Fibroblast of peridontal ligament (primary cell): Measurements from ENCODE around the gene FAAP20.

Experiments used
- DNase-seq: peaks from one replicate; pipeline ENCODE4 v3.0.0-alpha.2; 2010; ENCODE audit errors: extremely low read depth

Gene FAAP20

DNA sequence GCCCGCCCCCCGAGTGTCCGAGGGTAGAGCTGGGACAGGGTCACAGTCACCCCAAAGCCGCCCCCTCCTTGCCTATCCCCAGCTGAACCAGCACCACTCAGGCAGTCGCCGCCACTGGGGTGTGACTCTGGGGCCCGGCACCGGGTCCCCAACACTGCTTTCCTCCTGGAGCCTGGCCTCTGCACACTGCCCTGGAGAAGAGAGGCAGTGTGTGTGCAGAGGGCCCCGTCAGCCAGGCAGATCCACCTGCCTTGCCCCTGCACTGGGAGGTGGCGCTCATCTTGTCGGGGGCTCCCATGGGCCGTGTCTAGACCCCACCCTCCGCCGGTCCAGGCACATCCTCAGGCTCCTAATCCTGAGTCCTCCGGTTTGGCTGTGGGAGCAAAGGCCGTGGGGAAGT, 15.7 kb downstream of the FAAP20 start:
- no peak for DNase-seq

DNA sequence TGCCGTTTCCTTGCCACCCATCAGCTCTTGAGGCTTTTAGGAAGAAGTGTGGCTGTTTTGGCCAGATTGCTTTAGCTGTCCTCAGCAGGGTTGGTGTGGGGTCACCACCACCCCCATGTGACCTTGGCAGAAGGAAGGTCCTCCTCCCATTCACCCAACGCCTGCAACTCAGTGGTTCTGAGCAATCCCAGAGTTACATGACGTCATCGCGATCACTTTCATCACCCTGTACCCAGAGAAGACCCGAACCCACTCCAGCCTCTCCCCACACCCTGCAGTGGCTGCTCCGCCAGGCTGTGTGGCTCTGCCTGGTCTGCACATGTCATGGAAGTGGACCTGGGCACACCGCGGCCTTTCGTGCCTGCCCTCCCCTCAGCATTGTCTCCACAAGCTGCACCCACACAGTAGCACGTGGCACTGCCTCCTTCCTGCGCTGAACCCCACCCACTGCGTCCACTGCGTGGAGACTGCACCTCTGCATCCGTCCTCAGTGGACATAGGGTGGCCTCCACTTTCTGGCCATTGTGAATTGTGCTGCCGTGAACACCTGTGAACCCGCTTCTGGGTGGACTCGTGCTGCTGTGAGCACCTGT, 16.5 kb downstream of the FAAP20 start:
- DNase-seq = no peak

DNA sequence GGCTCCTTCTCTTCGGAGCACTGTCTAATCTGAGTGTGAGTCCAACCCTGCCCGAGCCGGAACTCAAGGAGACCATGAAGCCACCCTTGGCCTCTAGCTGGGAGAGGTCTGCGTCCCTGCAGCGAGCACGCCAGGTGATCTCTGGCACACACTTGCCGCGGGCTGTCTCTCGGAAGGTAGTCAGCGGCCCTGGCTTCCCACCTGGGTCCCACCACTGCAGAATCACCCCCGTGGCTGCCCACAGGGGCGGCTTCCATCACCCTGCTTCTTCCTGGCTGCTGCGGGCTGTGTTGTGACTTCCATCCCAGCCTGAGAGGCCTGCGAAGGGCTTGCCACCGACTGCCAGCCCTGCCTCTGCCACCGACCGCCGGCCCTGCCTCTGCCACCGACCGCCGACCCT, 17.0 kb downstream of the FAAP20 start:
- DNase-seq = no peak

DNA sequence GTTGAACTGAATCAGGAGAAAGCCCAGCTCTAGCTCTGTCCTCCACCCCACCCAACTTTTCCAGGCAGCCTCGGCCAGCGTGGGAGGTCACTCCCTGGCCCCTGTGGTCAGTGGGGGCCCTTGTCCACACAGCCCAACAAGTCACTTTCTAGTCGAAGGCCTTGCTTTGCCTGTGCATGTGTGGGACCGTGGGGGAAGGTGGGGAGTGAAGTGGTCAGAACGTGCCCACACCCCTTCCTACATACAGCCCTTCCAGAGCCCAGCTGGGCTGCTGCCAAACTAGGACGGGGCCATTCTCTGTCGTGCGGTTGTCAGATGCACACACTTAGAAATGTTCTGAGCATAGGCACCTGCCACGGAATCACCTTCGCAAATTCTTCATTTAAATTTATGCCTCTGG, 18.0 kb downstream of the FAAP20 start:
- DNase-seq = no peak

DNA sequence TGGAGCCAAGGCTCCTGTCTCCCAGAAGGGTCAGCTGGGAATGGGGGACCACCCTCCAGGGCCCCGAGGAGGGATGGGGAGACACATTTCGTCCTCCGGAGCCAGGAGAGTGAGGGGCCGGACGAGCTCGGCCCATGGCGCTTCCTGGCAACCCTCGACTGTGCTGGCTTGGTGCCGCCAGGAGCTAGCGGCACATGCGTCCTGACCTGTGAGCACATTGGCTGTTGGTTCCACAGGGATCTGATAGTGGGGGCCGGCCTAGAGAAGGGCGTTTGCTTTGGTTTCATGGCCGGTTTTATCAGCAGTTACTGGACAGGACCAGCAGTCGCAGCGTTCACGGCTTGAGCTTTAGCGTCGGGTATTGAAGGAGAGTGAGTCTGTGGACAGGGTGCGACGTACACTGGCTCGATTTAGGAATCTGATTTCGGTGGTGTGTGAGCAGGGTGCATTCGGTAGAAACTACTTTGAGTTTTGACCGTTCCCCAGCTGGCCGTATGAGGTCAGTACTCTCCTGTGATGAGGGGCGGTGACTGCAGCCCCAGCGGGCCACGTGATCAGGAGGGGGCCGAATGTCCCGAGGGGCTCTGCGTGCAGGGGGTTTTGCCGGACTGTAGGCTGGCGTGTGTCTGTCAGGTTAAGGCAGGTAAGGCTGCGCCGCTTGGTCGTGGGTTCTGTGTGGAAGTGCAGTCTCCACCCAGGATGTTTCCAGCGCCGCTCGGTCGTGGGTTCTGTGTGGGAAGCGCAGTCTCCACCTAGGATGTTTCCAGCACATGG, 18.7 kb downstream of the FAAP20 start:
- DNase-seq = no peak

DNA sequence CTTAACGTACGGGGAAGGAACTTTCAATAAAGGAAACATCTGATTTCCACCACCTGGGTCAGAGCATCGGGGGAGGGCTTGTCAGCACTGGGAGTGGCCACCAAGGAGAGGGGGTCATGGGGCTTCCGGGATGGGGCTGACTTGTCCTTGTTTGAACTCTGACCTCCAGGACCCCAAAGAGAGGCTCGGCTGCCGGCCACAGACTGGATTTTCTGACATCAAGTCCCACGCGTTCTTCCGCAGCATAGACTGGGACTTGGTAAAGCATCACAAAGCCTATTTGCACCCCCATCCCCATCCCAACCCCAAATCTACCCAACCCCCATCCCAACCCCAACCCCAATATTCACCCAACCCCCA, 19.5 kb downstream of the FAAP20 start:
- no peak for DNase-seq

DNA sequence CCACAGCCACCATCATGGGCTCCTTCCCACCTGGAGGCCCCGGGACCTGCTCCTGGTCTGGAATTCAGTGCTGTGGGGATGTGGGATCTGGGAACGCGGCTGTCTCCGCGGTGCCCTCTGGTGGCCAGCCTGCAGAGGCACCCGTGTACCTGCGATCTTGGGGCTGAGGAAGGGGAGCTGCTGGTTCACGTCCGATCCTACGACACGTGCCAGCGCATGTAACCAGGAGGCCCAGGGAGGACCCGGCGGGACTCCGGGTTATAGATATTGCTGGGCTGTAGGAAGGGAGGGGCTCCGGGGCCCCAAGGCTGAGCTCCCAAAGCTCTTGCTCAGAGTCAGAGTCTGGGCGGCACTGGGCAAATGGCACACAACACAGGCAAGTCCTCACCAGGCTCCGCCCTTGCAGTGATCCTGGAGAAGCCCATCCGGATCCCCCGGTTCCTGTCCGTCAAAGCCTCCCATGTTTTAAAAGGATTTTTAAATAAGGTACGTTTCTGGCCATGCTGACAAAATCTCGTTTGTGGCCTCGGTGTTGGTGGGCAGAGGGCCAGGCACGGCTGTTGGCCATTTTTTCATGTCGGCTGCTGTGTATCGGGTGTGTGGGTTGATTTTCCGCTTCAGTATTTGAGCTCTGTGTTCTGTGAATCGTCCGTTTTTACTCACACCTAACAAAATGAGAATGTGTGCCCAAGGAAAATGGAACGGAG, 20.1 kb downstream of the FAAP20 start:
- DNase-seq = peak; percentile 52

DNA sequence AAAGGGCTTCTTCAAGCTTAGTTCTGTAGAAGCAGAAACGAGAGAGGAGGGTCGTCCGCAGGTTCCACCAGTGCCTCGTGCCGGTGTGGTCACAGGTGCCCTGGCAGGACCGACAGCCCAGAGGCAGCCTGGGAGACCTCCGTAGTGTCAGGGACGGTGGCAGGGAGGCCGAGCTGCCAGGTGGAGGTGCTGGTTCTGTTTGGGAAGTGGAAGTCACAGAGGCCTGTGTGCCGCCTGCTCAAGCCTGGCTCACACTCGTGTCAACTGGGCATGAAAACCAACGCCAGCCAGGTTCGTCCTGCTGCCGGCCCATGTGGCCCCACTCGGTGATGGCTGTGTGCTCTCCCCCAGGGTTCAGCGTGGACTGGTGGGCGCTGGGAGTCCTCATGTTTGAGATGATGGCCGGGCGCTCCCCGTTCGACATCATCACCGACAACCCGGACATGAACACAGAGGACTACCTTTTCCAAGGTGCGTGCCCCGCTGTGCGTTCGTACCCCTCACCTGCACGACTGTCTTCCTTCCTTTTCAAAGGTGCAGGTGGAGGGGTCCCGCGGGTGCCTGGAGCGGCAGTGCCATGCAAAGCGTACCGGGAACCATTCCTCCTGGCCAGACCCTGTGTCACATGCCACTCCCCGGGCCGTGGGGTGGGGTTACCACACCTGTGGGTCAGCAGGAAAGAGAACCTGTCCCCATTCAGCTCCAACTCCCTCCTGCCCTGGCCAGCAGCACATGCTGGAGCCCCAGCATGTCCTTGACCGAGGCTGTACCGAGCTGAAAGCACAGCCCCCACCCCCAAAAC, 20.8 kb downstream of the FAAP20 start:
- DNase-seq = no peak

DNA sequence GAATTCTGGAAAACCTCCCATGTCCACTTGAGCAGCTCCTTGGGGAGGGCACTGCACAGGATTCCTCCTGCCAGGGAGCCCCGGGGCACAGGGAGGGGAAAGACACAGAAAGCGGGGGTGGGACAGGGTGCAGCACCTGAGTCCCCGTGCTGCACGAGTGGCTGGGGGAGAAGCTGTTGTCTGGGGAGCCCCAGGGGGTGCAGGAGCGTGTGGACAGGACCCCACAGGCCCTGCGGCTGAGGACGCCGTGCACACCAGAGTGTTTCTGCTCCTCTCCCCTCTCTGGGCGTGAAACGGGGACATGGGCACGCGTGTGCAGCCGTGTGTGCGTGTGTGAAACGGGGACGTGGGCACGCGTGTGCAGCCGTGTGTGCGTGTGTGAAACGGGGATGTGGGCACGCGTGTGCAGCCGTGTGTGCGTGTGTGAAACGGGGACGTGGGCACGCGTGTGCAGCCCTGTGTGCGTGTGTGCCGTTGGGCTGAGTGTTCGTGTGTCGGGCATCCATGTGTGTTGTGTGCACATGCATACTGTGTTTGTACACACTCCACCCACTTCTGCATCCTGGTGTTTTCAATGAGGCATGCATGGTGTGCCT, 21.9 kb downstream of the FAAP20 start:
- no peak for DNase-seq

DNA sequence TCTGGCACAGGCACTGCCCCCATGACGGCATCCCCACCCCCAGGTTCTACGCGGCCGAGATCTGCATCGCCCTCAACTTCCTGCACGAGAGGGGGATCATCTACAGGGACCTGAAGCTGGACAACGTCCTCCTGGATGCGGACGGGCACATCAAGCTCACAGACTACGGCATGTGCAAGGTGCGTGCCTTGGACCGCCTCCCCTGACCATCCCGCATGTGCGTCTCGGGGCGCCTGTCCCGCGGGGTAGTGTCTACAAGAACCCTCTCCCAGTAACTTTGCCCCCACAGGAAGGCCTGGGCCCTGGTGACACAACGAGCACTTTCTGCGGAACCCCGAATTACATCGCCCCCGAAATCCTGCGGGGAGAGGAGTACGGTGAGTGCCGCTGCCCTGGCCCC, 22.6 kb downstream of the FAAP20 start:
- DNase-seq = no peak

DNA sequence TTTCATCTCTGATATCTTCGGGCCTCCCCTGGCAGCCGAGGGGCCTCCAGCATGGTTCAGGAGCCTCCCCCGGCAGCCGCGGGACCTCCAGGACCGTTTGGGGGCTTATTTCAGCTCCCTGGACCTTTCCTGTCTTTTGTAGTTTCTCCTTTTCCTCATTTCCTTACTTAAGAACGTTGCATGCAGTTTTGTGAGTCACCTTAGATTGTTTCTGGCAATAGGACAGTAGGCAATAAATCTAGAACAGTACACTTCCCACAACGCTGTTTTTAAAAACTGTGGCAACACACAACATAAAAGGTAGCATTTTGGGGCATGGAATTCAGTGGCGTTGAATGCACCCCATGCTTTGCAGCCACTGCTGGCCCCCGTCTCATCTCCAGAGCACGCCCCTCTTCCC, 24.4 kb downstream of the FAAP20 start:
- DNase-seq = no peak

DNA sequence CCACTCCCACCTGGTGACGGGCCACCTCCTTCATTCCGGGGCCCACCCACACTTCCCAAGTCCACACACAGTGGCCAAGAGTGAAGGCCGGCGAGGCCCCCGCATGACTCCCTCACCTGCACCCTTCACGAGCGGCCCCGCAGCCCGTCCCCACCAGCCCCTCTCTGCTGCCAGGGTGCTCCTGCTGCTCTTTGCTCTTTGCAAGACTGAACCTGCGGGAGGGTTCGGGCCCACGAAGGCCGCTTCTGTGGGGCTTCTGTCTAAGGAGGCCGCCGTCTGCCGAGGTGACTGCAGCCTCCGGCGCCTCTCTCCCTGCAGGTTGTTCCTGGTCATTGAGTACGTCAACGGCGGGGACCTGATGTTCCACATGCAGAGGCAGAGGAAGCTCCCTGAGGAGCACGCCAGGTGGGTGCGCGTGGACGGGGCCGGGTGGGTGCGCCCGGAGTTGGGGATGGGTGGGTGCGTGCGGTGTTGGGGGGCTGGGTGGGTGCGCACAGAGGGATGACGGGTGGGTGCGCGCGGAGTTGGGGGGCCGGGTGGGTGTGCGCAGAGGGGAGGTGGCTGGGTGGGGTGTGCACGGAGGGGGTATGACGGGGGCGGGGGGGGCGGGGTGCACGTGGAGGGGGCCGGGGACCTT, 25.3 kb downstream of the FAAP20 start:
- no peak for DNase-seq

DNA sequence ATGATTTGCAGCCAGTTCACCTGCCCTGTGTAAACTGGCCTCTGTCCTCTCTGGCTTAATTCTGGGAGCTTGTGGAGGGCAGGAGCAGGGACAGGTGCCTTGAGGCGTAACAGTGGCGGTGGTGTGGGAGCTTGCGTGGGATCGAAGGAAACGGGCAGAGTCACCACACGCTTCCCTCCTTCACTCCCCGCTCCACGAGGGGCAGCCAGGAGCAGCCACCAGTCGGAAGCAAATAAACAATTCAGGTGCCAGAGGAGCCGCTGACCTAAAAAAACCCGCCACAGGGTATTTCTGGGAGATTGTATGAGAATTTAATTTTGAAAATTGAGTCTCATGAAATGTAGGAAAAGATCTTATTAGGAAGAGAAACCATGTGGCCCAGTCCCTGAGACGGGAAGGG, 26.0 kb downstream of the FAAP20 start:
- DNase-seq = no peak

DNA sequence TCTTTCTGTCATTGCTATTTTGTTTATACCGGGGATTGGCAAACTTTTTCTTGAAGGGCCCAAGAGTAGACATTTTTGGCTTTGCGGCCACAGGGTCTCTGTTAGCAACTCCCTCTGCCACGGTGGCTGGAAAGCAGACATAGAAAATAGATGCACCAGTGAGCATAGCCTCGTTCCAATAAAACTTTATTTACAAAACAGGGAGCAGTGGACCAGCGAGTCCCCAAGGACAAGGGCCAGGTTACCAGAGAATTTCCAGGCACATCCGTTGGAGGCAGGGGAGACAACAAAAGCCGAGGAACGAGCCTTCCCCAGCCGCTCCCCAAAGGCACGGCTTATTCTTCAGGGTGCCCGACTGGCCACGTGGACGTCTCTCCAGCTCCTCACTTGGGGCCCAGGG, 26.5 kb downstream of the FAAP20 start:
- no peak for DNase-seq

DNA sequence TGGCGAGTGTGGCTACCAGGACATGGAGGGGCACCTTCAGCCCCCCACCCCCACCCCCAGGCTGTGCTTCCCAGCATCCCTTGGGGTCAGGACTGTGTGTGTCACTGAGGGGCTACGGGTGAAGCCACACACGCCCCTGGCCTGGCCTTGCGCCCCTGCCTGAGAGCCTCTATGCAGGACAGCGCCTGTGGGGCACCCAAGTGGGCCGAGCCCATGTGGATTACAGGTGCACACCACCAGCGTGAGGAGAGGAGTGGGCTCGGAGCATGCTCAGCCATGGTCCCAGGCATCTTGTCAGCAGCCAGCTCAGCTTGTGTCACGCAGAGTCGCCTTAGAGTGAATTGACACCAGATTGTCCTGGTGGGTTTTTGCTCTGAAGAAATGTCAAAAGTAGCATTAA, 27.9 kb downstream of the FAAP20 start:
- no peak for DNase-seq

DNA sequence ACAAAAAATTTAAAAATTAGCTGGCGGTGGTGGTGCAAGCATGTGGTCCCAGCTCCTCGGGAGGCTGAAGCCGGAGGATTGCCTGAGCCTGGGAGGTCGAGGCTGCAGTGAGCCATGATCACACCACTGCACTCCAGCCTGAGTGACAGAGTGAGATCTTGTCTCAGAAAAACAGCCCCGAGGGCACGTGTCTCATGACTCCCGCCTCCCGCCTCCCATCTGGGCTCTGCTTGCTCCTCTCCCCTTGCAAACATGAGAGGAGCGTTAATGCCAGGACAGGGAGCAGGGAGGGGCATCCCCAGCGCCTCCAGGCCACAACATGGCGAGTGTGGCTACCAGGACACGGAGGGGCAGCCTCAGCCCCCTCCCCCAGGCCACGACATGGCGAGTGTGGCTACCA, 28.3 kb downstream of the FAAP20 start:
- DNase-seq = no peak

DNA sequence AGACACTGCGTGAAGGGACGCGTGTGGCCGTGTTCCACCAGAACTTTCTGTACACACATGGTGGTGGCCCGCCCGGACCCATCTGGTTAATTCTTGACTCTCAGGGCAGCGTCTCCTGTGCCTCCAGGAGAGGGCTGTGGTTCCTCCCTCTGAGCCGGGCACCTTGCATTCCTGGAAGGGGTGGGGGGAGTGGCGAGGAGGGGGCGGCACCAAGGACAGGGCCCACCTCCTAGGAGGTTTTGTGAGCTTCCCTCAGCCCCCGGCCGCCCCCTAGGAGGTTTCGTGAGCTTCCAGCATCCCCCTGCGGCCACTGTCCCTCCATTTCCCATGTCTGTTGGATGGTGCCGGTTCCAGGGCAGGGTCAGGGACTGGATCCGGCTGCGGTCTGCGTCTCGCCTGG, 28.9 kb downstream of the FAAP20 start:
- DNase-seq = no peak

DNA sequence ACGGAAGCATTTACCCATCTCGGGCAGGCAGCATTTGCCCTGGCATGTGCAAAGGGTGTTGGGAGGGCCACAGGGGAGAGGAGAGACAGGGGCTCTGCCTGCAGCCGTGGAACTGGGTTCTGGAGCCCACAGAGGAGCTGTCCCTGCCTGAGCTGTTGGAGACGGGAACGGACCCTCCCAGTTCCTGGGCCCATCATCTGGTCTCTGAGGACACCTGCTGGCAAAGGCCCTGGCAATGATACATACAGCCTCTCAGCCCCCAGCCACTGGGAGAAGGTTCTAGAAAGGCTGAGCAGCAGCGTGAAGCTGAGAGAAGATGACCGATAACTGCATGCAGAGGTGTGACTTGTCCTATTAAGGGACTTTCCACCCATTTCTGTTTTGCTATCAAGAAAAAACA, 31.4 kb downstream of the FAAP20 start:
- DNase-seq = no peak

DNA sequence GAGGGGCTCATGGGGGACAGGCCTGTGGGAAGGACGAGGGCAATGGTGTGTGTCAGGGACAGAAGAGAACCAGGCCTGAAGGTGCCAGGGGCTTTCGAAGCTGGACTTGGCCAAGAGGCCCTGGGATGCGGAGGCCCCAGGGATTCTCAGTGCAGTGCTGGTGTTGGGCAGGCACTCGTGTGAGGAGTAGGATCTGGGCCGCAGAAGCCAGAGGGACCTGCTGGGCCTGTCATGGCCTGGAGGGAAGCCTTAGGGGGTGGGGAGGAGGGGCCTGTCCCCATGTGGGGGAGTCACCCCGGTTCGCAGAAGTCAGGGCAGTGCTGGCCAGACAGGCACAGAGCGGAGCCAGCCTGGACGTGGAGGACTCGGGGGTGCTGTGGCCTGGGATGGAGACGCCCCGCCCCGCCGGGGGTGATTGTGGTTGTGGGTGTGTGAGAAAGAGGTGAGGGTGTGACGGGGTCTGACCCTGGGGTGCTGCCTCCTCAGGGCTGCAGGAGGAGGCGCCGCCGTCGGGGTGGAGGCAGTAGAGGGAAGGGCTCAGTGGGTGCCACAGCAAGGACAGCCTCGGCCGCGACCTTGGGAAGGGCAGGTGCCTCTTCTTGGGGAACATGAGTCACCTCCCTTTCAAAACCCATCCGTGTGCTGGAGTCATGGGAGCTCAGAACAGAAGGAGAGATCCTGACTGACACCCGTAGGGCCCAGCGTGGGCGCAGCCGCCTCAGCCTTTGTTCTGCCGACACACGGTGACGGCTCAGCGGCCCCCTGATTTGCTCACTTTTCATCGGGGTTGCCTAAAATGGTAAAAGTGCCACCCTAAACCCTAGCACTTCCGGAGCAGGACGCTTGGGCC, 33.9 kb downstream of the FAAP20 start:
- DNase-seq = no peak

DNA sequence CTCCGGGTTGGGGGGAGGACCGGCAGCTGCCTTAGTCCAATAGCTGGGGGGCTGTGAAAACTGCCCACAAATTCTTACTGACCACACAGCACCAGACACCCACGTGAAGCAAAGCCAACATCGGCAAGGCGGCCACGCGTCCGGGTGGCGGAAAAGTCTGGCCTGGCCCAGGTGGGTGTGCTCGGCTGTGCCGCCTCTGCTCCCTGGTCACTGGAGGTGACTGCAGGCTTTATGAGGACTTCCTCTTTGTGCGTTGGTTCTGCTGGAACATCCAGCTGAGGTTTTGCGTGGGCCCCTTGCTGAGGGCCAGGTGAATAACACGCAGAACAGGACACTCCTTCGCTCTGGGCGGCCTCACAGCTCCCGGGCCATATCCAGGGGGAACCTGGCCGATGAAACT, 35.4 kb downstream of the FAAP20 start:
- DNase-seq = no peak

DNA sequence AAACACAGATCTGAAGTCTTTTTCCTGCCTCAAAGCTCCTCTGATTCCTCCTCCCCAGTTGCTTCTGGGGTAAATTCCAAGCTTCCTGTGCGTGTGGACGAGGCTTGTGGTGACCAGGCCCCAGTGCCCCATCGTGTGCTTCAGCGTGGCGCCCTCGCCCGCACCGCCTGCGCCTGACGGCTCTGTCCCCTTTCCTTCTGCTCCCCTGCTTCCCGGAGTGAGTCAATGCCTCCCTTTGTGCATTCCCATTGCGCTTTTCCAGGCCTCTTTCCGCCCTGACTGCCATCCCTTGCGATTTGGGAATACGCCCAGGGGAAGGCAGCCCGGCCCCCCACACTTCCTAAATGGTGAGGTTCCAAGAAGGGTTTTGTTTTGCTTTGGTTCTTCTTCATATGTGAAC, 36.3 kb downstream of the FAAP20 start:
- DNase-seq = no peak
